IPS-18c (cell line): ENCODE results near the gene CCL25.
"Not testable (repeated sequence)": the region's sequence is repeated elsewhere in the genome, so short reads cannot be mapped to it uniquely, and the experiment has no call there.

ENCODE experiments used
- H3K4me3 ChIP-seq: 2 replicates; pipeline ENCODE4 v1.7.0; 2013; ENCODE audit warnings: low read depth, mild to moderate bottlenecking, low read length, moderate library complexity; ENCODE audit not compliant: insufficient read depth
- H3K9me3 ChIP-seq: one replicate; pipeline ENCODE4 v1.6.1; 2013; ENCODE audit warnings: mild to moderate bottlenecking, low read length, moderate library complexity; ENCODE audit not compliant: control insufficient read depth, insufficient read depth

CCL25 gene

GRCh38 chr19:8096071-8096470 is 43.5 kb downstream of the CCL25 start:
- Histone ChIP-seq H3K9me3 (peaks cover 4% of the 10 kb centered on the region), H3K4me3 (no peak overlapping the region)

GRCh38 chr19:8097198-8097597 is 44.6 kb downstream of the CCL25 start:
- peaks cover 4% of the 10 kb centered on the region for H3K9me3 ChIP-seq

GRCh38 chr19:8097681-8098567 is 45.4 kb downstream of the CCL25 start:
- Histone ChIP-seq H3K9me3 (peaks cover 4% of the 10 kb centered on the region), H3K4me3 (no peak overlapping the region)

More at GRCh38 chr19:8097198-8097597, 44.6 kb downstream of the CCL25 start:
- H3K4me3 ChIP-seq, result no peak overlapping the region

- Histone ChIP-seq H3K9me3 (no peaks in the 10 kb centered on the region), H3K4me3 (no peak overlapping the region)
Measured at GRCh38 chr19:8101311-8101710, 48.8 kb downstream of the CCL25 start.

GRCh38 chr19:8101910-8102309 is 49.4 kb downstream of the CCL25 start:
- not testable (repeated sequence) for H3K4me3 ChIP-seq, H3K9me3 ChIP-seq

- Histone ChIP-seq H3K4me3 (no peak overlapping the region), H3K9me3 (no peaks in the 10 kb centered on the region)
Measured at GRCh38 chr19:8105471-8105870, 52.9 kb downstream of the CCL25 start.

GRCh38 chr19:8107301-8107903 is 54.8 kb downstream of the CCL25 start:
- no peaks in the 10 kb centered on the region for H3K9me3 ChIP-seq
- H3K4me3 ChIP-seq, result no peak overlapping the region

- H3K4me3 ChIP-seq, result no peak overlapping the region
- H3K9me3 ChIP-seq, result no peaks in the 10 kb centered on the region
Measured at GRCh38 chr19:8108560-8109445, 56.2 kb downstream of the CCL25 start.

- no peaks in the 10 kb centered on the region for H3K9me3 ChIP-seq
- no peak overlapping the region for H3K4me3 ChIP-seq
Measured at GRCh38 chr19:8109455-8109854, 56.9 kb downstream of the CCL25 start.

GRCh38 chr19:8109890-8110662 is 57.5 kb downstream of the CCL25 start:
- no peak overlapping the region for H3K4me3 ChIP-seq
- no peaks in the 10 kb centered on the region for H3K9me3 ChIP-seq

GRCh38 chr19:8110931-8111330 is 58.4 kb downstream of the CCL25 start:
- Histone ChIP-seq H3K9me3 (no peaks in the 10 kb centered on the region), H3K4me3 (no peak overlapping the region)

- no peaks in the 10 kb centered on the region for H3K9me3 ChIP-seq
- H3K4me3 ChIP-seq, result no peak overlapping the region
Measured at GRCh38 chr19:8111376-8111775, 58.8 kb downstream of the CCL25 start.
